Fibroblast of skin of left quadriceps (primary cell): ENCODE measurements around the gene LHX2.
"Not testable (repeated sequence)": the region's sequence is repeated elsewhere in the genome, so short reads cannot be mapped to it uniquely, and the experiment has no call there.

Experiments
- DNase-seq, 2 experiments: peaks; one replicate each; pipeline ENCODE4 v3.0.0-alpha.2; 2013; ENCODE audit warnings: low read depth in 2 of 2

The LHX2 gene, protein sequence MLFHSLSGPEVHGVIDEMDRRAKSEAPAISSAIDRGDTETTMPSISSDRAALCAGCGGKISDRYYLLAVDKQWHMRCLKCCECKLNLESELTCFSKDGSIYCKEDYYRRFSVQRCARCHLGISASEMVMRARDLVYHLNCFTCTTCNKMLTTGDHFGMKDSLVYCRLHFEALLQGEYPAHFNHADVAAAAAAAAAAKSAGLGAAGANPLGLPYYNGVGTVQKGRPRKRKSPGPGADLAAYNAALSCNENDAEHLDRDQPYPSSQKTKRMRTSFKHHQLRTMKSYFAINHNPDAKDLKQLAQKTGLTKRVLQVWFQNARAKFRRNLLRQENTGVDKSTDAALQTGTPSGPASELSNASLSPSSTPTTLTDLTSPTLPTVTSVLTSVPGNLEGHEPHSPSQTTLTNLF

DNA sequence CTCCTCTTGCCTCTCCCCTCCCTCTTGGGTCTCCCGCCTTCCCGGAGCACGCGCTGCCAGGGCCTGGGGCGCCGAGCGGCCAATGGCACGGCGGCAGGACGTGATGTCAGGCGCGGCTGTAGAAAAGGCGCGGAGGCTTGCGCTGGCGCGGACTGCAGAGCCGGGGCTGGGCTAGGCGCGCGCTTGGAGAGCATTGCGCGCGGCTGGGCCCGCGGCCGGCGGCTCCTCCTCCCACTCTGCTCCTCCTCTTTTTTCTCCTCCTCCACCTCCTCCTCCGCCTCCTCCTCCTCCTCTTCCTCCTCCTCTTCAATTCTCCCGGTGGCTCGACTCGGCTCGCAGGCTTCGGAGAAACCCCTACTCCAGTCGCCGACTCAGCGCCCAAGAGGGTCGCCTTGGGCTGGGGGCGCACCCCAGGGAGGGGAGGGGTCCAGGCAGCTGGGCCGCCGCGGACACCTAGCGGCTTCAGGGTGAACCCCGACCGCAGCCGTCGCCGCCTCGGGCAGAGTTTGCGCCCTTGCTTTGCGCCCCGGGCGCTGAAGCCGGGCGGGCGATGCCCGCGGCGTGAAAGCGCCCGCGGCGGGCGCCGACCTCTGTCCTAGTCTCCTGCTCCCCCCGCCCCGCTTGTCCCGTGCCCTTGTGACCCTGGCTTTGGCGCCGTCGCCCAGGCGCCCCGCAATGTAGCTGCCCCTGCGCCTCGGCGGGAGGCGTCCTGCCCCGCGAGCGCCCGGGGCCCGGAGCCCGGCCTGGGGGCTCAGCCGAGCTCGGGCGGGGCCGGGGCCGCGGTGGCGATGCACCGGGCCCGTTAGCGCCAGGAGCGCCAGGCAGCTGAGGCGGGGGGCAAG is at the start of gene LHX2:
TSS of gene LHX2 (plus strand) at position 309 of the 842 bp plus-strand sequence. CDS start 581 bp downstream, outside the sequence.
- DNase-seq, result peak; percentile 69 to 72

- DNase-seq, result no peak
Observed at GRCh38 chr9:123964761-123965160, 46.8 kb upstream of the LHX2 start.

DNA sequence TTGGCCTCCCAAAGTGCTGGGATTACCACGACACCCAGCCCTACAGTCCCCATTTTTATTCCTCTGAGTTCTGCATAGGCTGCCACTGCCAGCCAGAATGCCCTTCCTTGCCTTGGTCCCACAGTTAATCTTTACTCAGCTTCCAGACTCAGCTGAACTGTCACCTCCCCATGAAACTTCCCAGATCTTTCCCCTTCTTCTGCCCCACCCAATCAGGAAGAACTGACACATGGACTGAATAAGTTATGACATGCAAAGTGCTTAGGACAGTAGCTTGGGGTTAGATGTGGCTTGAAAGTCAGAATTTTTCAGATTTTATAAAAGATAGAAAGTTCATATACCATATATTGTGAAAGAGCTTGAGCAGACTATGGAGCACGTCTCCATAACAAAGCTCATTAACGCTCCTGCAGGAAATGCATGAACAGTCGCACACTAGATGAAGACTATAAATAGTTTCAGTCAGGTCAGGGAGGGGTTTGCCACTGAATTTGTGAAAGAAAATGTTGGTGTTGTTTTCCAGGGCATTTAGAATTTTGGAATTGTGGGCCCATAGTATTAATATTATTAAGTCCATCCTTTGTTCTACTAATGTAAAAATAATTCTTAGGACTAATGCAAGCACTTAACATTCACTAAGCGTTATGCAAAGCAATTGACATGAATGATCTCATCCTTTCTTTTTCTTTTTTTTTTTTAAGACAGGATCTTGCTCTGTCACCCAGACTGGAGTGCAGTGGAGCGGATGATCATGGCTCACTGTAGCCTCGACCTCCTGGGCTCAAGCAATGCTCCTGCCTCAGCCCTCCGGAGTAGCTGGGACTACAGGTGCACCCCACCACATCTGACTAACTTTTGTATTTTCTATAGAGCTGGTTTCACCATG is 45.5 kb upstream of the LHX2 start:
- DNase-seq, result no peak

DNA sequence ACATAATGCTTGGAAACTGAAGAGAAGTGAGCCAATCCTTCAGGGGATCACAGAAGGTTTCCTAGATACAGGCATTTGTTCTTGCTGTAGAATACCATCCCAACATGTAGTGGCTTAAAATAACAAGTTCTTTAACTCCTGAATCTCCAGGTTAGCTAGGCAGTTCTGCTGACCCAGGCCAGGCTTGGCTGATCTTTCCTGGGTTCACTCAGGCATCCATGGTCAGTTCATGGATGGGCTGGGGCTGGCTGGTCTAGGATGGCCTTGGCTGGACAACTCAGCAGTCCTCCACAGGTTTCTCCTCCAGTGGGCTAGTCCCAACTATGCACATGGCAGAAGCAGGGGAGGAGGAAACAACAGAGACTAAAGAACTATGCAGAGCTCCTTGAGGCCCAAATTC is 44.2 kb upstream of the LHX2 start:
- no peak for DNase-seq

- DNase-seq, result no peak
Observed at GRCh38 chr9:123972618-123973017, 39.0 kb upstream of the LHX2 start.

- no peak for DNase-seq
Observed at GRCh38 chr9:123973590-123974223, 37.9 kb upstream of the LHX2 start.

- no peak for DNase-seq
Observed at GRCh38 chr9:123974471-123974870, 37.1 kb upstream of the LHX2 start.

GRCh38 chr9:123975871-123976270 is 35.7 kb upstream of the LHX2 start:
- no peak for DNase-seq

DNA sequence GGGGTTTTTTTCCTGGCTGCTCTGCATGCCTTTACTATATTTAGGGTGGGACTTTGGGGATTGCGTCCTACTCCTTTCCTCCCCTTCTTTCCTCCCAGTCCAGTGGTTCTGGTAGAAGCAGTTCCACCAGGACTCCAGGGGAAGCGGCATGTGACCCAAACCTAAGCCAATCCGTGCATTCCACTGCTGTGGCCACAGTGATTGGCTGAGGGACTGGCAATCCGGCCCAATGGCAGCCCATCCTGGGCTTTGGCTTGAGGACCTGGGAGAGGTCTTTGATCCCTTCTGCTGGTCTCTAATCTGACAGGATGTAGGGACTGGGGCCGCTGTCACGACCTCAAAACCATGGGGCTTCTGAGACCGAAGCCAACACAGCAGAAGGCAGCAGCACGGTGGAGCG is 35.0 kb upstream of the LHX2 start:
- not testable (repeated sequence) for DNase-seq

DNA sequence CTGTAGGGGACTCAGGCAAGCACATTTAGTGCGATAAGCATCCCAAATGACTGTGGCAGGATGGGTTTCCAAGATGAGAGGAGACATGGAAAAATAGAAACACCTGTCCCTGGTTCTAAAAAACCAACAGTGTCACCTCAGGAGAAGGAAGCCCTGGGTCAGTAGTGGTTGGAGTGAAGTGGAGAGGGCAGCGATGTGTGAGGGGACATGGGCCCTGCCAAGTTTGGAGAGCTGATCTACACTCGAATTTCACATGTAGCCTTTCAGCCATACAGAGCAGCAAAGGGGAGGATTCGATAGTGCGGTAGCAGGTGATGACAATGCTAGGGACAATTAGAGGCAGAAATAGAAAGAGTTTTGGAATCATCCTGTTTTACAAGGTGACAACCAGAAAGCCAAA is 32.6 kb upstream of the LHX2 start:
- DNase-seq, result no peak

- DNase-seq, result no peak
Observed at GRCh38 chr9:123982535-123982934, 29.0 kb upstream of the LHX2 start.

DNA sequence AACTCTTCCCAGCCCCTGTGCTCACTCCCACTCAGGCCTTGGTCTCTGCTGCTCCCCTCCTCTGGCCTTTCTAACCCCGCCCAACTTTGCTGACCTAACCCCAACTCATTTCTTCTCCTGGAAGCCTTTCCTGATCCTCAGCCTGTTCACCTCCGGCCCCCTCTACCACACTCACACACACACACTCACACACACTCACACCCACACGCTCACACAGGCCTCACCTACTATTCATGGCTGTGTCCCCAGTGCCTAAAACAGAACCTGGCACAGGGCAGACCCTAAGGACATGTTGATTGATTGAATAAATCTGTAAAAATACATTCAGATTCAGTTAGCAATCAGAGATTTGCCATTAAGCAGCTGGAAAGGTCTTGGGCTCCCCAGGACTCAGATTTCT is 28.5 kb upstream of the LHX2 start:
- DNase-seq, result no peak

GRCh38 chr9:123984802-123985201 is 26.8 kb upstream of the LHX2 start:
- no peak for DNase-seq

GRCh38 chr9:123985869-123986268 is 25.7 kb upstream of the LHX2 start:
- no peak for DNase-seq

- DNase-seq, result no peak
Observed at GRCh38 chr9:123990427-123990826, 21.1 kb upstream of the LHX2 start.

DNA sequence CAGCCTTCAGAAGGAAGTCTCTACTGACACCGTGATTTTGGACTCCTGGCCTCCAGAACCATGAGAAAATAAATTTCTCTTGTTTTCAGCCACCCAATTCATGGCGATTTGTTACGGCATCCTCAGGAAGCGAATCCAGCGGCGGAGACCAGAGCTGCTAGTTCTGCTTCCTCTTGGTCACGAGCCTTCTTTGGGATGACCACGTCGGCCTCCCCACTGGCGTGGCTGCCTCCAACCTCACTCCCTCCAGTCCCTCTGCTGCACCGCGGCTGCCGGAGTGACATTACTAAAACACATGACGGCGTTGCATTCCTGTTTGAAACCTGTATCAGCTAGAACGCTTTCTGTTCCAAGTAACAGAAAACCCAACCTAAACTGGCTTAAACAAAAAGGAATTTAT is 18.9 kb upstream of the LHX2 start:
- DNase-seq, result not testable (repeated sequence)

DNA sequence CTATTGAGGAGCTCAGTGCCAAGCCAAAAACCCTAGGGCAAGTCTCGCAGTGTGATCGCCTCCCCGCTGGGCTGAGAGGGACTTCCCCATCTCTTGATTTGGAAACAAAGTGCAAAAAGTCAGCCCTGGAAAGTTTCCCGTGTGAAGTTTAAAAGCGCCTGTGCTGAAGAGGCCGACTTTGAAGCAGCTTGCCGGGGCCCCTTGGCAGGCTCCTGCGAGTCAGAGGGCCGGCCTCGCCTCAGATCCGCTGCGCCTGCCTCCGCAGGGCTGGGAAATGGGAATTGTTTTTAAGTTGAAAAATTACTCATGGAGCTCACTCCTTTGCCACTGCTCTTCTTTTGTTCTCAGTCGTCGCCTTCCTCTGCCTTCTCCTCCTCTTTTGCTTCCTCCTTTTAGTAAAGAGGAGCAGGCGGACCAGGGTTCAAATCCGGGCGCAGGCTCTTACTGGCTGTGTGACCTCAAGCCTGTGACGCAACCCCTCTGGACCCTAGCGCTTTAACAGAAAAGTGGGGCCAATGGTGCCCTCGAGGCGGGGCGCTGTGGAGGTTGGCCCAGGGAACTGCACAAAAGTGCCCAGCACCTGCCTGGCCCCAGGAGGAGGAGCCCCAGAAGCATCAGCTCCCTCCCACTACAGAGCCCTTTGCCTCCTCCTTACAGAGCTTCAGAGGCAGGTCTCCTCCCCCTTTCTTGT is 14.7 kb upstream of the LHX2 start:
- DNase-seq, result no peak

DNA sequence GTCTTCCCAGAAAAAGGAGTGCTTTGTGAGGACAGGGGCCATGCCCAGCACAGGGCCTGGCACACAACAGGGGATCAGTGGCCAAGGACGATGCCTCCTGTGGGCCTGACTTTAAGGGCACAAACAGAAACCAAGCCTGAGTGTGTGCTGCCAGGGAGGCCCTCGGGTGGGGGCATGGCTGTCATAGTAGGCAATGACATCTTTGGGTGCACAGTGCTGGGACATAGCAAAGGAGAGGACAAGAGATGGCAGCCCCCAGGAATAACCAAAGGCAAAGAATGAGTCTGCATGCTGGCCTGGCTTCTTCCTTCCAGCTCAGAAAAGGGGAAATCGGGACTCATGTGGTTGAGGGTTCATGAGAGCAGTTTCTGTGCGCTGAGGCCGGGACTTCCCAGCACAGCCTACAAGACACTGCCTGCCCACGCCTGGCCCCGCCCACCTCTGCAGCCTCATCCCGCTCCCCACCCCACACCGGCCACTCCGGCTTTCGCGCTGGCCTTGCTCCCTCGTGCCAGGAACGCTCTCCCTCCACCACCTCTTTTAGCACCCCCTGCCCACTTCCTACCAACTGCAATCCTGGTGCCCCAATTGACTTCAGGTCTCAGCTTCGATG is 13.8 kb upstream of the LHX2 start:
- DNase-seq, result no peak

- DNase-seq, result no peak
Observed at GRCh38 chr9:123998278-123998925, 13.2 kb upstream of the LHX2 start.
